Duodenal mucosa (tissue), 2 donors: Measurements from ENCODE around the gene OXGR1.
"Not testable (repeated sequence)": the region's sequence is repeated elsewhere in the genome, so short reads cannot be mapped to it uniquely, and the experiment has no call there.

Experiments
- H3K27ac ChIP-seq: one replicate; pipeline ENCODE4 v1.7.0; 2013; ENCODE audit warnings: low read depth, low read length
- H3K27me3 ChIP-seq, 2 donors: one replicate each; pipeline ENCODE4 v1.7.0; 2013; ENCODE audit warnings: low read length in 2 of 2, control low read depth in 1 of 2; ENCODE audit not compliant: insufficient read depth in 2 of 2, control insufficient read depth in 1 of 2
- H3K36me3 ChIP-seq, 2 donors: one replicate each; pipeline ENCODE4 v1.7.0; 2013; ENCODE audit warnings: low read length in 2 of 2, control low read depth in 1 of 2; ENCODE audit not compliant: insufficient read depth in 2 of 2, control insufficient read depth in 1 of 2
- H3K4me1 ChIP-seq, 2 donors: one replicate each; pipeline ENCODE4 v1.7.0; 2013; ENCODE audit warnings: low read length in 2 of 2, control low read depth in 1 of 2; ENCODE audit not compliant: insufficient read depth in 2 of 2, control insufficient read depth in 1 of 2
- H3K4me3 ChIP-seq, 2 donors: one replicate each; pipeline ENCODE4 v1.7.0; 2013; ENCODE audit warnings: low read length in 2 of 2, low read depth in 1 of 2
- H3K9ac ChIP-seq, 2 donors: one replicate each; pipeline ENCODE4 v1.7.0; 2013; ENCODE audit warnings: low read length in 2 of 2, low read depth in 1 of 2
- H3K9me3 ChIP-seq, 2 donors: one replicate each; pipeline ENCODE4 v1.7.0; 2013; ENCODE audit warnings: low read length in 2 of 2, control low read depth in 1 of 2; ENCODE audit not compliant: control insufficient read depth in 1 of 2

Gene OXGR1

GRCh38 chr13:96994017-96994857 is at the start of gene OXGR1:
OXGR1 (minus strand) TSS chr13:96994476; CDS start chr13:96987759, 6,717 bp downstream.
- Histone ChIP-seq H3K4me1 (peaks cover 3 to 5% of the 10 kb centered on the region in 2 donors), H3K4me3 (peak within 1 kb of the TSS; percentile 58 to 73), H3K9ac (no peak within 1 kb of the TSS), H3K9me3 (no peaks in the 10 kb centered on the region), H3K36me3 (no peaks in the 10 kb centered on the region), H3K27me3 (peaks cover 3 to 13% of the 10 kb centered on the region in 2 donors), H3K27ac (no peak within 1 kb of the TSS)

DNA sequence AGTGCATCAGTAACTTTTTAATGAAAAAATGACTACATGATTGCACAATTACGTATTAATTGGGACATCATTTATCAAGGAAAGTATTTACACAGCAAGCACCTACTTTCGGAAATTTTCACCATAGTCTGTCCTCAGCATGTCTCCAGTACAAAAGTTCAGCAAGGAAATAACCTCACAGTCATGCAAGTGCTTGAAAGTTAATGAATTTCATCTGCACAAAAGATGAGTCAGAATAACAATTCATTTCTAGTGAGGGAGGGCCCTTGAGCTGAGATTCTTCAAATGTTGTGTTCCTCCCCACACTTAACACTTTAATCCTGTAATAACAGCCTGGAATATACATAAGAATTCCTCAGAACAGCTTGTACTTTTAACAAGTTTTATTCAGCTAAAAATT is 49.0 kb upstream of the OXGR1 start:
- Histone ChIP-seq H3K27ac (no peak overlapping the region), H3K9me3 (no peaks in the 10 kb centered on the region), H3K4me1 (no peaks in the 10 kb centered on the region), H3K36me3 (no peaks in the 10 kb centered on the region), H3K4me3 (no peak overlapping the region), H3K27me3 (no peaks in the 10 kb centered on the region), H3K9ac (no peak overlapping the region)

DNA sequence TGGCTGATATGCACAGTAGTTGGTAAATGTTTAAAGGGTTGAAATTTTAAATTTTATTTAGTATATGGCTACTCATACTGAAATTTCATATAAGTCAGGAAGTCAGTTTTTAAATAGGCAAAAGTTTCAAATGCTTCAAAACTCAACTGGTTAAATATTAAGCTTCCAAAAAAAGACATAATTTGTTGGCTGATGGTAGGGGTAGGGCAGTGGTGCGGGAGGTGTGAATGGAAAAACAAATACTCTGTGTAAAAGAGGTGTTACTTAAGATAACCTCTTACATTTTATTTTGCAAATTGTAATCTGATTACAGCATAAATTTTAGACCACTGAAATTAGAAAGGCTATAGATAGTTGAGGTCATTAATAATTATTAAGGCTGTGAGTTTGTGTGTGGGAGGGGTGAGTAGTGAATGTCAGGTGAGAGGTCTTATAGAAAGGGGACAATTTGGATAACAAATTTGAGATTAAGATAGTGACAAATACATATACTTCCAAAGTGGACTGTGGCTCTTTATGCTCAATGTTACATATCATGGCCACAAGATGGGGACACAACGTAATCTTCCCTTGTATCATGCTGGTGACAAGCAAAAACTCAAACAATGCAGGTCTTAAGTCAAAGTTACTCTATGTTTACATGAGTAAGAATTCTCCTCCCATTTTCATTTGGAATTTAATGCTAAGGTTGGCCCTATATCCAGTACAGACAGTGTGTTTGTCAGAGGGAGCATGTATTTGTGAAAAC is 36.6 kb upstream of the OXGR1 start:
- Histone ChIP-seq H3K27ac (no peak overlapping the region), H3K4me3 (no peak overlapping the region), H3K27me3 (no peaks in the 10 kb centered on the region), H3K4me1 (no peaks in the 10 kb centered on the region), H3K9ac (no peak overlapping the region), H3K9me3 (no peaks in the 10 kb centered on the region), H3K36me3 (no peaks in the 10 kb centered on the region)

- Histone ChIP-seq H3K27ac (no peak overlapping the region), H3K36me3 (no peaks in the 10 kb centered on the region), H3K27me3 (no peaks in the 10 kb centered on the region), H3K4me3 (no peak overlapping the region), H3K4me1 (no peaks in the 10 kb centered on the region), H3K9me3 (no peaks in the 10 kb centered on the region), H3K9ac (no peak overlapping the region)
Measured at GRCh38 chr13:97028441-97029299, 34.4 kb upstream of the OXGR1 start.

DNA sequence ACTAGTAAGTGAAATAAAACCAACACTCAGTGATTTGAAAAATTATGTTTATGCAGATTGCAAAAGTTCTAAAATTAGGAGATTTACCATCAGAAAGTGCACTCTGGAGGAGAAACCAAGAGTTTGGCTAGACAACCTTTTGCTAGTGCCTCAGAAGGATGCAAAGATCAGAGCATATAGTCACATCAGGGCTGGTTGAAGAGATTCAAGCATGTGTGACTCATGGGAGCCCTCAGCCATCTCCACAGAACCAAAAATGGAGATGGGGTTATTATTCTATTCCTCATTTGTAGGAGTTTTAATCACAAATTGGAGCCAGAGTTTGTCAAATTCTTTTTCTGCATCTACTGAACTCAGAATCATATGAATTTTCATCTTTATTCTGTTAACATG is 32.9 kb upstream of the OXGR1 start:
- no peaks in the 10 kb centered on the region for H3K36me3 ChIP-seq
- no peaks in the 10 kb centered on the region for H3K27me3 ChIP-seq
- no peak overlapping the region for H3K27ac ChIP-seq
- H3K9ac ChIP-seq = no peak overlapping the region
- no peak overlapping the region for H3K4me3 ChIP-seq
- H3K9me3 ChIP-seq = no peaks in the 10 kb centered on the region
- peaks cover 0 to 4% of the 10 kb centered on the region in 2 donors for H3K4me1 ChIP-seq

- no peaks in the 10 kb centered on the region for H3K27me3 ChIP-seq
- no peak overlapping the region for H3K9ac ChIP-seq
- H3K4me3 ChIP-seq = no peak overlapping the region
- no peak overlapping the region for H3K27ac ChIP-seq
- no peaks in the 10 kb centered on the region for H3K36me3 ChIP-seq
- H3K9me3 ChIP-seq = no peaks in the 10 kb centered on the region
- H3K4me1 ChIP-seq = peaks cover 0 to 9% of the 10 kb centered on the region in 2 donors
Measured at GRCh38 chr13:97026531-97027161, 32.4 kb upstream of the OXGR1 start.

- H3K9ac ChIP-seq, H3K4me1 ChIP-seq, H3K27me3 ChIP-seq, H3K27ac ChIP-seq, H3K4me3 ChIP-seq, H3K9me3 ChIP-seq, H3K36me3 ChIP-seq: not testable (repeated sequence)
Measured at GRCh38 chr13:97023812-97024211, 29.5 kb upstream of the OXGR1 start.

DNA sequence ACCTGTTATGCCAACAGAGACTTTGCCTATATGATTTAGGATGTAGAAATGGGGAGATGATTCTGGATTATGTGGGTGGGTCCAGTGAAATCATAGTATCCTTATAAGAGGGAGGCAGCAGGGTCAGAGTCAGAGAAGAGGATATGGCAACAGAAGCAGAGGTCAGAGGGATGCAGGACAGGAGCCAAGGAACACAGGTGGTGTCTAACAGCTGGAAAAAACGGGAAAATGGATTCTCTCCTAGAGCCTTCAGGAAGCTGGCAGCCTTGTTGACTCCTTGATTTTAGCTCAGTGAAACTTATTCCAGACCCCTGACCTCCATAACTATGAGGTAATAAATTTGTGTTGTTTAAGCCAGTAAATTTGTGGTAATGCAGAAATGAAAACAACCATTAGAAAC is 28.8 kb upstream of the OXGR1 start:
- H3K4me1 ChIP-seq = peaks cover 6 to 10% of the 10 kb centered on the region in 2 donors
- H3K4me3 ChIP-seq = no peak overlapping the region
- H3K9me3 ChIP-seq = no peaks in the 10 kb centered on the region
- no peaks in the 10 kb centered on the region for H3K27me3 ChIP-seq
- H3K9ac ChIP-seq = no peak overlapping the region
- H3K27ac ChIP-seq = no peak overlapping the region
- no peaks in the 10 kb centered on the region for H3K36me3 ChIP-seq

DNA sequence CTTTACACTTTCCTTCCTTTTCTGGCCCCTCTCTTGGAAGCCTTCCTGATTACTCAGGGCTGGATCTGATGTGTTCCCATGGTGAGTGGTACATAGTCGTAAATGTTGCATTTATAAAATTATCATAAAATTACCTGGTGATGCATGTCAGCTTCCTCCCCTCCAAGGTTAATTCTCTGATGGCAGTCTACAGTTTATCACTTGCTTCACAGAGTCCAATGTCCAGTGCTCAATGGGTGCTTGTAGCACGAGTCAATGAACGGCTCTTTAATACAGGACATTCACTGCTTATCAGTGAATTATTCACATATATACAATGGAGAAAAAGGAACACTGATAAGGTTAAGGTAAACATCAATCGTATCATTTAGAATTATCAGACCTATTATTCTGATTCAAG is 27.0 kb upstream of the OXGR1 start:
- no peak overlapping the region for H3K27ac ChIP-seq
- H3K9ac ChIP-seq = no peak overlapping the region
- no peaks in the 10 kb centered on the region for H3K27me3 ChIP-seq
- peaks cover 6 to 10% of the 10 kb centered on the region in 2 donors for H3K4me1 ChIP-seq
- H3K9me3 ChIP-seq = no peaks in the 10 kb centered on the region
- no peak overlapping the region for H3K4me3 ChIP-seq
- no peaks in the 10 kb centered on the region for H3K36me3 ChIP-seq
